ENCODE measurements around the gene CCNO.

The CCNO gene

GRCh38 chr5:55232985-55233928 is at the start of gene CCNO:
CCNO (minus strand) TSS chr5:55233608; CDS start chr5:55233523, 85 bp downstream.
- Histone ChIP-seq H3K79me2 (ENCODE audit: low read length) (no peaks in the 10 kb centered on the region), H2AFZ (ENCODE audit: low read depth, low read length) (peak within 1 kb of the TSS; percentile 98), H3K4me3 (ENCODE audit: low read length) (peak within 1 kb of the TSS; percentile 91), H3K4me1 (ENCODE audit: low read length) (peaks cover 9% of the 10 kb centered on the region), H4K20me1 (ENCODE audit: insufficient read depth, low read length) (no peaks in the 10 kb centered on the region), H3K9me3 (ENCODE audit: insufficient read depth, low read length) (no peaks in the 10 kb centered on the region), H3K36me3 (replicated peaks; ENCODE audit: low read depth, low read length) (no peaks in the 10 kb centered on the region), H3K4me2 (ENCODE audit: low read length) (peak within 1 kb of the TSS; percentile 98), H3K27ac (ENCODE audit: low read length) (no peak within 1 kb of the TSS), H3K27me3 (ENCODE audit: low read depth, low read length) (peaks cover 27% of the 10 kb centered on the region), H3K9ac (ENCODE audit: low read length) (peak within 1 kb of the TSS; percentile 69)
- TF ChIP-seq EZH2phosphoT487 (IDR thresholded peaks at IDR 0.05; ENCODE audit: low read depth): no peak
- TF ChIP-seq CTCF (IDR thresholded peaks at IDR 0.05; ENCODE audit: low read depth, low read length): no peak

- no peaks in the 10 kb centered on the region for H3K4me1 ChIP-seq (ENCODE audit: low read length)
- TF ChIP-seq EZH2phosphoT487 (IDR thresholded peaks at IDR 0.05; ENCODE audit: low read depth) (no peak), CTCF (IDR thresholded peaks at IDR 0.05; ENCODE audit: low read depth, low read length) (no peak)
- H3K9me3 ChIP-seq (ENCODE audit: insufficient read depth, low read length): no peaks in the 10 kb centered on the region
- H3K4me3 ChIP-seq (ENCODE audit: low read length): no peak overlapping the region
- H3K4me2 ChIP-seq (ENCODE audit: low read length): no peak overlapping the region
- no peak overlapping the region for H2AFZ ChIP-seq (ENCODE audit: low read depth, low read length)
- H3K27ac ChIP-seq (ENCODE audit: low read length): no peak overlapping the region
- no peak overlapping the region for H3K9ac ChIP-seq (ENCODE audit: low read length)
- no peaks in the 10 kb centered on the region for H3K79me2 ChIP-seq (ENCODE audit: low read length)
- H4K20me1 ChIP-seq (ENCODE audit: insufficient read depth, low read length): no peaks in the 10 kb centered on the region
- peaks cover 6% of the 10 kb centered on the region for H3K36me3 ChIP-seq (replicated peaks; ENCODE audit: low read depth, low read length)
- H3K27me3 ChIP-seq (ENCODE audit: low read depth, low read length): no peaks in the 10 kb centered on the region
Observed at GRCh38 chr5:55278778-55279177, 45.4 kb upstream of the CCNO start.

- no peak overlapping the region for H3K4me2 ChIP-seq (ENCODE audit: low read length)
- no peaks in the 10 kb centered on the region for H3K4me1 ChIP-seq (ENCODE audit: low read length)
- H3K4me3 ChIP-seq (ENCODE audit: low read length): no peak overlapping the region
- H4K20me1 ChIP-seq (ENCODE audit: insufficient read depth, low read length): no peaks in the 10 kb centered on the region
- no peak overlapping the region for H3K27ac ChIP-seq (ENCODE audit: low read length)
- H2AFZ ChIP-seq (ENCODE audit: low read depth, low read length): no peak overlapping the region
- H3K9ac ChIP-seq (ENCODE audit: low read length): no peak overlapping the region
- no peaks in the 10 kb centered on the region for H3K79me2 ChIP-seq (ENCODE audit: low read length)
- H3K36me3 ChIP-seq (replicated peaks; ENCODE audit: low read depth, low read length): peaks cover 13% of the 10 kb centered on the region
- H3K9me3 ChIP-seq (ENCODE audit: insufficient read depth, low read length): no peaks in the 10 kb centered on the region
- no peaks in the 10 kb centered on the region for H3K27me3 ChIP-seq (ENCODE audit: low read depth, low read length)
- TF ChIP-seq EZH2phosphoT487 (IDR thresholded peaks at IDR 0.05; ENCODE audit: low read depth): no peak
- no peak for TF ChIP-seq CTCF (IDR thresholded peaks at IDR 0.05; ENCODE audit: low read depth, low read length)
Observed at GRCh38 chr5:55276771-55277170, 43.4 kb upstream of the CCNO start.

GRCh38 chr5:55258339-55258738 is 24.9 kb upstream of the CCNO start:
- H3K36me3 ChIP-seq (replicated peaks; ENCODE audit: low read depth, low read length): peaks cover 16% of the 10 kb centered on the region
- H3K4me3 ChIP-seq (ENCODE audit: low read length): no peak overlapping the region
- H2AFZ ChIP-seq (ENCODE audit: low read depth, low read length): no peak overlapping the region
- no peak overlapping the region for H3K4me2 ChIP-seq (ENCODE audit: low read length)
- H3K27ac ChIP-seq (ENCODE audit: low read length): no peak overlapping the region
- TF ChIP-seq CTCF (IDR thresholded peaks at IDR 0.05; ENCODE audit: low read depth, low read length): no peak
- no peak for TF ChIP-seq EZH2phosphoT487 (IDR thresholded peaks at IDR 0.05; ENCODE audit: low read depth)
- H3K9me3 ChIP-seq (ENCODE audit: insufficient read depth, low read length): no peaks in the 10 kb centered on the region
- H4K20me1 ChIP-seq (ENCODE audit: insufficient read depth, low read length): no peaks in the 10 kb centered on the region
- no peak overlapping the region for H3K9ac ChIP-seq (ENCODE audit: low read length)
- H3K4me1 ChIP-seq (ENCODE audit: low read length): no peaks in the 10 kb centered on the region
- H3K27me3 ChIP-seq (ENCODE audit: low read depth, low read length): no peaks in the 10 kb centered on the region
- H3K79me2 ChIP-seq (ENCODE audit: low read length): no peaks in the 10 kb centered on the region
